ENCODE measurements around the gene SAP30.

DNA sequence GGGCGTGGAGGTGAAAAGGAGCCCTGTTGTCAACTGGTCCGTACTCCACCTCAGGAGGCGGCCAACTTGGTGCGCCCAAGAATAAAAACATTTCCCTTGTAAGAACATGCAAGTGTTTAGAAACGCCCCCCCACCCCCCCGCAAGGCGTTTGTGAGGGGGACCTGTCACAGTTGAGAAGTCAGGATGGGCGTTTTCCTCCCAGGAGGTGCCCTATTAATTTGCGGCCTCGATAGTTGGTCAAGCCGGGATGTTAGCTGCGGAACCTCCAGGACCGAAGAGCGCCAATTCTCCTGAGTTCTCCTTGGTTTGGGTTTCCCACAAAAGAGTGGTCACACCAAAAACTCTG is 651 bp upstream of the SAP30 start:
- TF ChIP-seq, protein P1, sequence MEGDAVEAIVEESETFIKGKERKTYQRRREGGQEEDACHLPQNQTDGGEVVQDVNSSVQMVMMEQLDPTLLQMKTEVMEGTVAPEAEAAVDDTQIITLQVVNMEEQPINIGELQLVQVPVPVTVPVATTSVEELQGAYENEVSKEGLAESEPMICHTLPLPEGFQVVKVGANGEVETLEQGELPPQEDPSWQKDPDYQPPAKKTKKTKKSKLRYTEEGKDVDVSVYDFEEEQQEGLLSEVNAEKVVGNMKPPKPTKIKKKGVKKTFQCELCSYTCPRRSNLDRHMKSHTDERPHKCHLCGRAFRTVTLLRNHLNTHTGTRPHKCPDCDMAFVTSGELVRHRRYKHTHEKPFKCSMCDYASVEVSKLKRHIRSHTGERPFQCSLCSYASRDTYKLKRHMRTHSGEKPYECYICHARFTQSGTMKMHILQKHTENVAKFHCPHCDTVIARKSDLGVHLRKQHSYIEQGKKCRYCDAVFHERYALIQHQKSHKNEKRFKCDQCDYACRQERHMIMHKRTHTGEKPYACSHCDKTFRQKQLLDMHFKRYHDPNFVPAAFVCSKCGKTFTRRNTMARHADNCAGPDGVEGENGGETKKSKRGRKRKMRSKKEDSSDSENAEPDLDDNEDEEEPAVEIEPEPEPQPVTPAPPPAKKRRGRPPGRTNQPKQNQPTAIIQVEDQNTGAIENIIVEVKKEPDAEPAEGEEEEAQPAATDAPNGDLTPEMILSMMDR (conservative IDR thresholded peaks at IDR 0.05): no peak
- no peak for TF ChIP-seq ZFX (IDR thresholded peaks at IDR 0.05)
